CD4-positive, alpha-beta T cell (primary cell): ENCODE results near the gene LPCAT4. TPM values are rescaled to one million over a fixed set of nuclear protein-coding genes. Genes with fewer than 3 reads are reported as not detected.

ENCODE experiments used
- ATAC-seq: fragments of 200-7000 bp; cut with Tn5 transposase; one replicate; pipeline ENCODE4 v1.10.0; 2022; ENCODE audit warnings: mild to moderate bottlenecking; ENCODE audit not compliant: poor library complexity
- CTCF ChIA-PET: fragments of 350-600 bp; sonication (Branson Sonifier 250); formaldehyde crosslinking; loops from one replicate; lab custom pipeline; 2021; ENCODE audit warnings: antibody characterized with exemption, inconsistent platforms; lab: Charles Lee
- POLR2A ChIA-PET: fragments of 350-600 bp; sonication (Branson Sonifier 250); formaldehyde crosslinking; loops from one replicate; lab custom pipeline; 2021; ENCODE audit warnings: antibody characterized with exemption, inconsistent platforms; lab: Charles Lee
- DNase-seq, 14 experiments: peaks; one replicate each; pipeline ENCODE4 v3.0.0-alpha.2; 2013 to 2020; ENCODE audit warnings: mixed read lengths in 2 of 14
- H3K27ac ChIP-seq, 2 donors: one replicate each; pipeline versions ENCODE4 v1.5.1 to v1.7.0; 2013; ENCODE audit warnings: low read length in 2 of 2, low read depth in 1 of 2, mild to moderate bottlenecking in 1 of 2
- H3K27me3 ChIP-seq, 2 experiments: 1 replicate in 1 of 2; 2 replicates in 1 of 2; pipeline versions ENCODE4 v1.6.1 to v1.7.0; 2013; ENCODE audit warnings: low read length in 2 of 2, control low read depth in 1 of 2, mild to moderate bottlenecking in 1 of 2, moderate library complexity in 1 of 2; ENCODE audit not compliant: insufficient read depth in 2 of 2, control insufficient read depth in 1 of 2
- H3K36me3 ChIP-seq: one replicate; pipeline ENCODE4 v1.6.1; 2013; ENCODE audit warnings: low read length, control low read depth; ENCODE audit not compliant: insufficient read depth
- H3K4me1 ChIP-seq: one replicate; pipeline ENCODE4 v1.6.1; 2013; ENCODE audit warnings: low read length, control low read depth; ENCODE audit not compliant: insufficient read depth
- H3K4me3 ChIP-seq: one replicate; pipeline ENCODE4 v1.5.1; 2013; ENCODE audit warnings: mild to moderate bottlenecking, low read length, moderate library complexity
- H3K9me3 ChIP-seq, 2 experiments: 1 replicate in 1 of 2; 2 replicates in 1 of 2; pipeline versions ENCODE4 v1.6.1 to v1.7.0; 2013; ENCODE audit warnings: low read length in 2 of 2, mild to moderate bottlenecking in 2 of 2, control low read depth in 1 of 2, moderate library complexity in 1 of 2; ENCODE audit not compliant: control insufficient read depth in 1 of 2, insufficient read depth in 1 of 2
- H3K27ac Mint-ChIP-seq: one replicate; pipeline ENCODE4 v1.8.0; 2020; ENCODE audit warnings: mixed read lengths
- H3K27me3 Mint-ChIP-seq: one replicate; pipeline ENCODE4 v1.8.0; 2021; ENCODE audit warnings: mixed read lengths
- H3K36me3 Mint-ChIP-seq: one replicate; pipeline ENCODE4 v1.8.0; 2021; ENCODE audit warnings: low read depth, mixed read lengths
- H3K4me1 Mint-ChIP-seq: one replicate; pipeline ENCODE4 v1.8.0; 2021; ENCODE audit warnings: low read depth, mixed read lengths
- H3K4me3 Mint-ChIP-seq: one replicate; pipeline ENCODE4 v1.8.0; 2020; ENCODE audit warnings: mild to moderate bottlenecking, mixed read lengths
- H3K9me3 Mint-ChIP-seq: one replicate; pipeline ENCODE4 v1.8.0; 2020; ENCODE audit warnings: mixed read lengths
- CTCF ChIP-seq: fragments of 200-600 bp; IDR thresholded peaks from one replicate; pipeline ENCODE4 v1.8.0; 2022; ENCODE audit warnings: antibody characterized with exemption, mild to moderate bottlenecking
- intact Hi-C, 2 experiments: fragments of 100-400 bp; cut with DNase I in 1 of 2; cut with micrococcal nuclease in 1 of 2; formaldehyde crosslinking; loops; one replicate each; pipeline versions ENCODE4 v1.15.1 to v1.9.0; 2023 to 2025; cut with DNase I, micrococcal nuclease
- total RNA-seq, 174 experiments: library from RNA in 2 of 174; stranded (reverse) in 2 of 174; gene quantifications; one replicate each; pipeline ENCODE4 v1.2.3 and lab custom pipeline; 2021 to 2026

LPCAT4 gene
- total RNA-seq, 2 experiments from 2014 or later, result 41.0 to 45.2 TPM

GRCh38 chr15:34336231-34336990, 30.6 kb downstream of the LPCAT4 start:
- Histone ChIP-seq H3K4me1 (peaks cover 45% of the 10 kb centered on the region), H3K4me3 (peak overlapping the region; percentile 98), H3K27me3 (no peaks in the 10 kb centered on the region), H3K27ac (peak overlapping the region; percentile 80 to 96), H3K36me3 (peaks cover 11% of the 10 kb centered on the region), H3K9me3 (no peaks in the 10 kb centered on the region)
- no peaks in the 10 kb centered on the region for H3K27me3 Mint-ChIP-seq
- no peak for ATAC-seq
- ChIA-PET POLR2A (interaction anchor here (0.9 to 5.3 kb wide), 9 partner anchors 9 to 296 kb away, joined by 3 to 127 read pairs (median 8); partner anchors contain the start of genes GOLGA8A and LPCAT4), CTCF (interaction anchor here (1.1 to 5.5 kb wide), 4 partner anchors 8 to 31 kb away, joined by 3 to 37 read pairs (median 4); partner anchors contain the start of gene LPCAT4)
- H3K36me3 Mint-ChIP-seq, result peaks cover 31% of the 10 kb centered on the region
- no peak for TF ChIP-seq CTCF
- peak in 3 of 14 experiments; percentile 29 to 32 (median 30) for DNase-seq
- peak overlapping the region; percentile 98 for H3K27ac Mint-ChIP-seq
- H3K4me1 Mint-ChIP-seq, result peaks cover 66% of the 10 kb centered on the region
- H3K4me3 Mint-ChIP-seq, result peak overlapping the region; percentile 100
- no peaks in the 10 kb centered on the region for H3K9me3 Mint-ChIP-seq
- intact Hi-C loops, result loop anchor here (2.0 to 5.0 kb wide), 3 partner anchors 18 to 234 kb away; partner anchors contain the start of genes EMC4 (in 1 of the 2), EMC7 (in 1 of the 2) and PGBD4 (in 1 of the 2)

- Mint-ChIP-seq H3K4me1 (peaks cover 69% of the 10 kb centered on the region), H3K4me3 (peak overlapping the region; percentile 100), H3K27me3 (no peaks in the 10 kb centered on the region), H3K9me3 (no peaks in the 10 kb centered on the region), H3K27ac (peak overlapping the region; percentile 98), H3K36me3 (peaks cover 24% of the 10 kb centered on the region)
- no peaks in the 10 kb centered on the region for H3K9me3 ChIP-seq
- intact Hi-C loops, result loop anchor here (2.0 to 5.0 kb wide), 3 partner anchors 17 to 233 kb away; partner anchors contain the start of genes EMC4 (in 1 of the 2), EMC7 (in 1 of the 2) and PGBD4 (in 1 of the 2)
- ATAC-seq, result no peak
- peak overlapping the region; percentile 80 to 96 for H3K27ac ChIP-seq
- ChIA-PET POLR2A (interaction anchor here (4.2 to 5.3 kb wide), 3 partner anchors 8 to 31 kb away, joined by 72 to 127 read pairs (median 73); partner anchors contain the start of gene LPCAT4), CTCF (interaction anchor here (1.1 to 5.5 kb wide), 2 partner anchors 17 to 32 kb away, joined by 3 to 37 read pairs; partner anchors contain the start of gene LPCAT4)
- peak in 3 of 14 experiments; percentile 61 to 65 (median 61) for DNase-seq
- H3K27me3 ChIP-seq, result no peaks in the 10 kb centered on the region
- H3K36me3 ChIP-seq, result peaks cover 10% of the 10 kb centered on the region
- H3K4me3 ChIP-seq, result peak overlapping the region; percentile 98
- H3K4me1 ChIP-seq, result peaks cover 49% of the 10 kb centered on the region
- TF ChIP-seq CTCF, result no peak
These were observed 31.6 kb downstream of the LPCAT4 start for GRCh38 chr15:34335176-34336032.

- H3K4me1 Mint-ChIP-seq, result peaks cover 71% of the 10 kb centered on the region
- peak overlapping the region; percentile 98 for H3K4me3 ChIP-seq
- no peaks in the 10 kb centered on the region for H3K27me3 Mint-ChIP-seq
- H3K9me3 ChIP-seq, result no peaks in the 10 kb centered on the region
- peaks cover 10% of the 10 kb centered on the region for H3K36me3 ChIP-seq
- peak overlapping the region; percentile 80 to 96 for H3K27ac ChIP-seq
- no peaks in the 10 kb centered on the region for H3K9me3 Mint-ChIP-seq
- peaks cover 50% of the 10 kb centered on the region for H3K4me1 ChIP-seq
- ChIA-PET CTCF (no interaction called here), POLR2A (interaction anchor here (1.0 to 2.2 kb wide), 3 partner anchors 9 to 33 kb away, joined by 3 to 12 read pairs (median 5); partner anchors contain the start of gene LPCAT4)
- peaks cover 19% of the 10 kb centered on the region for H3K36me3 Mint-ChIP-seq
- ATAC-seq (no peak), DNase-seq (no peak)
- peak overlapping the region; percentile 98 for H3K27ac Mint-ChIP-seq
- peak overlapping the region; percentile 100 for H3K4me3 Mint-ChIP-seq
- no peaks in the 10 kb centered on the region for H3K27me3 ChIP-seq
- intact Hi-C loops, result loop anchor here (5.0 kb wide), 4 partner anchors 33 to 232 kb away; partner anchors contain the start of genes EMC4 (in 1 of the 2), EMC7 (in 1 of the 2), LPCAT4 (in 1 of the 2) and PGBD4 (in 1 of the 2)
- TF ChIP-seq CTCF, result no peak
These were observed 32.3 kb downstream of the LPCAT4 start for GRCh38 chr15:34334672-34335071.
